PC-3 (cell line): Measurements from ENCODE around the gene AGBL3.

Experiments used
- EZH2 ChIP-seq: fragments of 300-600 bp; sonication (generic); IDR thresholded peaks from one replicate; pipeline ENCODE4 v1.6.1; 2017; ENCODE audit warnings: antibody characterized with exemption, mild to moderate bottlenecking, low read length; ENCODE audit not compliant: unreplicated experiment
- EZH2phosphoT487 ChIP-seq: fragments of 300-600 bp; sonication (generic); IDR thresholded peaks from 2 replicates; pipeline ENCODE4 v1.6.1; 2018; ENCODE audit warnings: mild to moderate bottlenecking, antibody characterized with exemption, low read length, borderline replicate concordance
- TF ChIP-seq, protein P1 (sequence below): fragments of 300-600 bp; sonication (generic); conservative IDR thresholded peaks from 2 replicates; pipeline ENCODE4 v1.5.1; 2017; ENCODE audit warnings: antibody characterized with exemption, low read depth, mild to moderate bottlenecking, low read length

DNA sequence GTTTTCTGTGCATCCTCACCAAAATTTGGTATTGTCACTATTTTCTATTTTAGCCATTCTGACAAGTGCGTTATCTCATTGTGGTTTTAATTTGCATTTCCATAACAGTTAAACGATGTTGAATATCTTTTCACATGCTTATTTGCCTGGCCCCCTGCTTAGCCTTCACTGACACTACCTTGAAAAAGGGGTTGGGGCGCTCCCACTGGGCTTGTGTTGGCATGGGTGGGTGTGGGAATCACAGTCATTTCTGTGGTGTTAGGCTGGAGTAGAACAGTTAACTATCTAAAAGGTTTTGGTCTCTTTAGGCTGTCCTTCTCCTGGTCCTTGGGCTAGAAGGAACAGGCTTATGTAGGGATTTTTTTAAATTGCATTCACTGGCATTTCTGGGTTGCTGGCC, 89.4 kb downstream of the AGBL3 start:
- TF ChIP-seq, protein P1, sequence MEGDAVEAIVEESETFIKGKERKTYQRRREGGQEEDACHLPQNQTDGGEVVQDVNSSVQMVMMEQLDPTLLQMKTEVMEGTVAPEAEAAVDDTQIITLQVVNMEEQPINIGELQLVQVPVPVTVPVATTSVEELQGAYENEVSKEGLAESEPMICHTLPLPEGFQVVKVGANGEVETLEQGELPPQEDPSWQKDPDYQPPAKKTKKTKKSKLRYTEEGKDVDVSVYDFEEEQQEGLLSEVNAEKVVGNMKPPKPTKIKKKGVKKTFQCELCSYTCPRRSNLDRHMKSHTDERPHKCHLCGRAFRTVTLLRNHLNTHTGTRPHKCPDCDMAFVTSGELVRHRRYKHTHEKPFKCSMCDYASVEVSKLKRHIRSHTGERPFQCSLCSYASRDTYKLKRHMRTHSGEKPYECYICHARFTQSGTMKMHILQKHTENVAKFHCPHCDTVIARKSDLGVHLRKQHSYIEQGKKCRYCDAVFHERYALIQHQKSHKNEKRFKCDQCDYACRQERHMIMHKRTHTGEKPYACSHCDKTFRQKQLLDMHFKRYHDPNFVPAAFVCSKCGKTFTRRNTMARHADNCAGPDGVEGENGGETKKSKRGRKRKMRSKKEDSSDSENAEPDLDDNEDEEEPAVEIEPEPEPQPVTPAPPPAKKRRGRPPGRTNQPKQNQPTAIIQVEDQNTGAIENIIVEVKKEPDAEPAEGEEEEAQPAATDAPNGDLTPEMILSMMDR, result no peak
- TF ChIP-seq EZH2phosphoT487, result no peak
- TF ChIP-seq EZH2, result no peak
